A549 (cell line): ENCODE results near the gene KCNMB1.

Experiments
- CTCF ChIP-seq: fragments of >200 bp; sonication (Bioruptor Twin); formaldehyde crosslinking; IDR thresholded peaks from 3 replicates; pipeline ENCODE4 v1.5.1; 2016
- EP300 ChIP-seq, 2 experiments: fragments of >200 bp; sonication (Bioruptor Twin); formaldehyde crosslinking; IDR thresholded peaks; 2 replicates in 1 of 2; 3 replicates in 1 of 2; pipeline ENCODE4 v1.6.1; 2016 to 2017
- FOSL2 ChIP-seq, 2 experiments: fragments of 450-650 bp in 1 of 2; fragments of >200 bp in 1 of 2; sonication (Bioruptor Twin) in 1 of 2; formaldehyde crosslinking; IDR thresholded peaks; 2 replicates each; pipeline versions ENCODE4 v1.5.0 to v1.6.1; 2016 to 2020; ENCODE audit warnings: mild to moderate bottlenecking in 1 of 2, moderate library complexity in 1 of 2
- HMGXB4 ChIP-seq: fragments of 250-450 bp; sonication (Bioruptor Pico); IDR thresholded peaks from 2 replicates; pipeline ENCODE4 v1.5.0; 2021; ENCODE audit warnings: mild to moderate bottlenecking, moderate library complexity, borderline replicate concordance
- JUN ChIP-seq, 2 experiments: fragments of >200 bp; sonication (Bioruptor Twin); formaldehyde crosslinking; IDR thresholded peaks; 2 replicates in 1 of 2; 3 replicates in 1 of 2; pipeline ENCODE4 v1.6.1; 2016 to 2017
- KDM1A ChIP-seq: fragments of 200-600 bp; sonication (generic); IDR thresholded peaks from 2 replicates; pipeline ENCODE4 v1.6.1; 2016; ENCODE audit warnings: low read depth, mild to moderate bottlenecking
- KDM5A ChIP-seq: fragments of 200-600 bp; sonication (generic); IDR thresholded peaks from 2 replicates; pipeline ENCODE4 v1.6.1; 2016; ENCODE audit warnings: antibody characterized with exemption, mild to moderate bottlenecking
- MAX ChIP-seq: IDR thresholded peaks from 2 replicates; pipeline ENCODE4 v1.6.1; 2012
- PBX3 ChIP-seq: IDR thresholded peaks from 2 replicates; pipeline ENCODE4 v1.6.1; 2012
- POLR2A ChIP-seq: IDR thresholded peaks from 2 replicates; pipeline ENCODE4 v1.6.1; 2012; ENCODE audit warnings: mild to moderate bottlenecking, low read length
- RFX5 ChIP-seq: fragments of 450-650 bp; IDR thresholded peaks from 2 replicates; pipeline ENCODE4 v1.7.1; 2014; ENCODE audit warnings: antibody characterized with exemption, mild to moderate bottlenecking, moderate library complexity
- TF ChIP-seq, protein P1 (sequence below): fragments of 200-600 bp; sonication (generic); IDR thresholded peaks from 2 replicates; pipeline ENCODE4 v1.6.1; 2016; ENCODE audit warnings: antibody characterized with exemption, mild to moderate bottlenecking, moderate library complexity
- TF ChIP-seq, protein P2 (sequence below): fragments of 450-650 bp; IDR thresholded peaks from 2 replicates; pipeline ENCODE4 v1.6.1; 2014; ENCODE audit warnings: antibody characterized with exemption

DNA sequence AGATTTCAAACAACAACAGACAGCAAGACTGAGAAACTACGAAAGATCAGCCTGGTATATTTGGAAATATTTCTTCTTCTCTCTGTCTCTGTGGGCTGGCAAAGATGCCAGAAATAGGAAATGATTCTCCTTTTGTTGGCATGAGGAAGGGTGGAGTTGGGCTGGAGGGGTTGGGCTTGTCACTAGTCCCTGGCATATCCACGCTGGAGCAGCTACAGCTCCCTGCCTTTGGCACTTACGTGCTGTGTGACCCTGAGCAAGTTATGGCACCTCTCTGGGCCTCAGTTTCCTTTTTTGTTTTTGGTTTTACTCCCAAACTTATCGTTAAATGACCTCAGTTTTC is 354 bp upstream of the KCNMB1 start:
- TF ChIP-seq HMGXB4 (CRISPR knock-in tag) (no peak), PBX3 (no peak), JUN (IDR thresholded peaks at IDR 0.05) (no peak), CTCF (no peak), POLR2A (no peak), EP300 (IDR thresholded peaks at IDR 0.05) (no peak), FOSL2 (IDR thresholded peaks at IDR 0.05) (no peak), FOSL2 (CRISPR knock-in tag; IDR thresholded peaks at IDR 0.05) (no peak), MAX (no peak), RFX5 (no peak), KDM5A (no peak), KDM1A (no peak)
- TF ChIP-seq, protein P1, sequence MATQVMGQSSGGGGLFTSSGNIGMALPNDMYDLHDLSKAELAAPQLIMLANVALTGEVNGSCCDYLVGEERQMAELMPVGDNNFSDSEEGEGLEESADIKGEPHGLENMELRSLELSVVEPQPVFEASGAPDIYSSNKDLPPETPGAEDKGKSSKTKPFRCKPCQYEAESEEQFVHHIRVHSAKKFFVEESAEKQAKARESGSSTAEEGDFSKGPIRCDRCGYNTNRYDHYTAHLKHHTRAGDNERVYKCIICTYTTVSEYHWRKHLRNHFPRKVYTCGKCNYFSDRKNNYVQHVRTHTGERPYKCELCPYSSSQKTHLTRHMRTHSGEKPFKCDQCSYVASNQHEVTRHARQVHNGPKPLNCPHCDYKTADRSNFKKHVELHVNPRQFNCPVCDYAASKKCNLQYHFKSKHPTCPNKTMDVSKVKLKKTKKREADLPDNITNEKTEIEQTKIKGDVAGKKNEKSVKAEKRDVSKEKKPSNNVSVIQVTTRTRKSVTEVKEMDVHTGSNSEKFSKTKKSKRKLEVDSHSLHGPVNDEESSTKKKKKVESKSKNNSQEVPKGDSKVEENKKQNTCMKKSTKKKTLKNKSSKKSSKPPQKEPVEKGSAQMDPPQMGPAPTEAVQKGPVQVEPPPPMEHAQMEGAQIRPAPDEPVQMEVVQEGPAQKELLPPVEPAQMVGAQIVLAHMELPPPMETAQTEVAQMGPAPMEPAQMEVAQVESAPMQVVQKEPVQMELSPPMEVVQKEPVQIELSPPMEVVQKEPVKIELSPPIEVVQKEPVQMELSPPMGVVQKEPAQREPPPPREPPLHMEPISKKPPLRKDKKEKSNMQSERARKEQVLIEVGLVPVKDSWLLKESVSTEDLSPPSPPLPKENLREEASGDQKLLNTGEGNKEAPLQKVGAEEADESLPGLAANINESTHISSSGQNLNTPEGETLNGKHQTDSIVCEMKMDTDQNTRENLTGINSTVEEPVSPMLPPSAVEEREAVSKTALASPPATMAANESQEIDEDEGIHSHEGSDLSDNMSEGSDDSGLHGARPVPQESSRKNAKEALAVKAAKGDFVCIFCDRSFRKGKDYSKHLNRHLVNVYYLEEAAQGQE, result no peak
- TF ChIP-seq, protein P2, sequence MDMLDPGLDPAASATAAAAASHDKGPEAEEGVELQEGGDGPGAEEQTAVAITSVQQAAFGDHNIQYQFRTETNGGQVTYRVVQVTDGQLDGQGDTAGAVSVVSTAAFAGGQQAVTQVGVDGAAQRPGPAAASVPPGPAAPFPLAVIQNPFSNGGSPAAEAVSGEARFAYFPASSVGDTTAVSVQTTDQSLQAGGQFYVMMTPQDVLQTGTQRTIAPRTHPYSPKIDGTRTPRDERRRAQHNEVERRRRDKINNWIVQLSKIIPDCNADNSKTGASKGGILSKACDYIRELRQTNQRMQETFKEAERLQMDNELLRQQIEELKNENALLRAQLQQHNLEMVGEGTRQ, result no peak
